Smooth muscle cell (in vitro differentiated cells): Measurements from ENCODE around the gene PLCXD3. TPM values are rescaled to one million over a fixed set of nuclear protein-coding genes. Genes with fewer than 3 reads are reported as not detected.

Experiments used
- DNase-seq: peaks from one replicate; lab custom pipeline; 2025; ENCODE audit not compliant: unreplicated experiment; lab: John Stamatoyannopoulos, UW
- H2AFZ ChIP-seq: fragments of 200-600 bp; sonication (generic); 2 replicates; pipeline ENCODE4 v1.6.0; 2016; ENCODE audit warnings: antibody characterized with exemption, low read depth, mild to moderate bottlenecking
- H3F3A ChIP-seq: fragments of 200-600 bp; sonication (generic); 2 replicates; pipeline ENCODE4 v1.6.0; 2017; ENCODE audit warnings: antibody characterized with exemption, low read depth
- H3K27ac ChIP-seq: fragments of 200-600 bp; sonication (generic); 2 replicates; pipeline ENCODE4 v1.5.1; 2016; ENCODE audit warnings: low read depth, mild to moderate bottlenecking
- H3K27me3 ChIP-seq: fragments of 200-600 bp; sonication (generic); 2 replicates; pipeline ENCODE4 v1.6.1; 2016; ENCODE audit warnings: low read depth, mild to moderate bottlenecking
- H3K36me3 ChIP-seq: fragments of 200-600 bp; sonication (generic); 2 replicates; pipeline ENCODE4 v1.5.1; 2016; ENCODE audit warnings: low read depth
- H3K4me1 ChIP-seq: fragments of 200-600 bp; sonication (generic); 2 replicates; pipeline ENCODE4 v1.5.1; 2016; ENCODE audit warnings: low read depth
- H3K4me2 ChIP-seq: fragments of 200-600 bp; sonication (generic); 2 replicates; pipeline ENCODE4 v1.6.0; 2016; ENCODE audit warnings: mild to moderate bottlenecking
- H3K4me3 ChIP-seq: fragments of 200-600 bp; sonication (generic); 2 replicates; pipeline ENCODE4 v1.5.1; 2016; ENCODE audit warnings: mild to moderate bottlenecking
- H3K79me2 ChIP-seq: fragments of 200-600 bp; sonication (generic); 2 replicates; pipeline ENCODE4 v1.6.0; 2016; ENCODE audit warnings: low read depth, mild to moderate bottlenecking
- H3K9ac ChIP-seq: fragments of 200-600 bp; sonication (generic); 2 replicates; pipeline ENCODE4 v1.6.0; 2016; ENCODE audit warnings: low read depth
- H3K9me3 ChIP-seq: fragments of 200-600 bp; sonication (generic); replicated peaks from 2 replicates; pipeline ENCODE4 v1.5.1; 2016; ENCODE audit warnings: low read depth
- H4K20me1 ChIP-seq: fragments of 200-600 bp; sonication (generic); 2 replicates; pipeline ENCODE4 v1.6.0; 2016; ENCODE audit warnings: low read depth
- WGBS: methylation state at CpG from one replicate; pipeline ENCODE4 v1.1.7; 2016; ENCODE audit warnings: low lambda C conversion rate; 5-methylcytosine and 5-hydroxymethylcytosine counted together
- polyA plus RNA-seq: library from polyadenylated mRNA; unstranded; fragments of >200 nt; fragmentation: Nextera tagmentation; extraction: Ambion mirVana; gene quantifications from 2 replicates; pipeline ENCODE4 v1.2.1, GENCODE V29; 2016
- total RNA-seq: library from RNA; depleted of rRNA; stranded (reverse); fragments of >200 nt; gene quantifications from 2 replicates; pipeline ENCODE4 v1.2.3, GENCODE V29; 2014
- TF ChIP-seq, protein P1 (sequence below): fragments of 200-600 bp; sonication (generic); IDR thresholded peaks from 2 replicates; pipeline ENCODE4 v1.5.1; 2017; ENCODE audit warnings: borderline replicate concordance, mild to moderate bottlenecking, antibody characterized with exemption; ENCODE audit not compliant: insufficient read depth, poor library complexity, severe bottlenecking

Gene PLCXD3
- total and polyA plus RNA-seq, 2 experiments from 2014 or later, result 0.09 TPM; not detected in 1

DNA sequence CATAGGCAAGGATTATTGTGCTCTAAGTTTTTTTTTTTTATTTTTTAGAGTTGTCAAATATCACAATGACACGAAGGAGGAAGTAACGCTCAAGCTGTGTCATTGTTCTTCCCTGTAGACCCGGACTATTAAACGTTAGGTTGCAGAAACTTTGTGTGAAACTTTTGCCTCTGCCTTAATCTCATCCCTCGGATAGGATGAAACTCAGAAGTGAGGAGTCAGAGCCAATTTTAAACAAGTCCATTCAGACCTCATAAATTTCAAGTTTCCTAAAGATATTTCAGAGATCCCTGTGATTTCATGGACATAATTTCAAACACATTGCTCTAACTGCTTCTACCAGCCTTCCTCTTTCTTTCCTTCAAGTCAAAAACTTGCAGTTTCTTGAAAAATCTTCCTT lies 198.3 kb downstream of the PLCXD3 start:
- Histone ChIP-seq H3F3A (no peaks in the 10 kb centered on the region), H2AFZ (no peak overlapping the region), H4K20me1 (no peaks in the 10 kb centered on the region), H3K27me3 (no peaks in the 10 kb centered on the region), H3K4me1 (no peaks in the 10 kb centered on the region), H3K9ac (no peak overlapping the region), H3K27ac (no peak overlapping the region), H3K79me2 (no peaks in the 10 kb centered on the region), H3K4me3 (no peak overlapping the region), H3K4me2 (no peak overlapping the region), H3K9me3 (no peaks in the 10 kb centered on the region), H3K36me3 (no peaks in the 10 kb centered on the region)
- DNase-seq, result no peak
- WGBS, result 78% methylated on average over 5 of the region's 5 CpGs
- TF ChIP-seq, protein P1, sequence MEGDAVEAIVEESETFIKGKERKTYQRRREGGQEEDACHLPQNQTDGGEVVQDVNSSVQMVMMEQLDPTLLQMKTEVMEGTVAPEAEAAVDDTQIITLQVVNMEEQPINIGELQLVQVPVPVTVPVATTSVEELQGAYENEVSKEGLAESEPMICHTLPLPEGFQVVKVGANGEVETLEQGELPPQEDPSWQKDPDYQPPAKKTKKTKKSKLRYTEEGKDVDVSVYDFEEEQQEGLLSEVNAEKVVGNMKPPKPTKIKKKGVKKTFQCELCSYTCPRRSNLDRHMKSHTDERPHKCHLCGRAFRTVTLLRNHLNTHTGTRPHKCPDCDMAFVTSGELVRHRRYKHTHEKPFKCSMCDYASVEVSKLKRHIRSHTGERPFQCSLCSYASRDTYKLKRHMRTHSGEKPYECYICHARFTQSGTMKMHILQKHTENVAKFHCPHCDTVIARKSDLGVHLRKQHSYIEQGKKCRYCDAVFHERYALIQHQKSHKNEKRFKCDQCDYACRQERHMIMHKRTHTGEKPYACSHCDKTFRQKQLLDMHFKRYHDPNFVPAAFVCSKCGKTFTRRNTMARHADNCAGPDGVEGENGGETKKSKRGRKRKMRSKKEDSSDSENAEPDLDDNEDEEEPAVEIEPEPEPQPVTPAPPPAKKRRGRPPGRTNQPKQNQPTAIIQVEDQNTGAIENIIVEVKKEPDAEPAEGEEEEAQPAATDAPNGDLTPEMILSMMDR, result no peak

DNA sequence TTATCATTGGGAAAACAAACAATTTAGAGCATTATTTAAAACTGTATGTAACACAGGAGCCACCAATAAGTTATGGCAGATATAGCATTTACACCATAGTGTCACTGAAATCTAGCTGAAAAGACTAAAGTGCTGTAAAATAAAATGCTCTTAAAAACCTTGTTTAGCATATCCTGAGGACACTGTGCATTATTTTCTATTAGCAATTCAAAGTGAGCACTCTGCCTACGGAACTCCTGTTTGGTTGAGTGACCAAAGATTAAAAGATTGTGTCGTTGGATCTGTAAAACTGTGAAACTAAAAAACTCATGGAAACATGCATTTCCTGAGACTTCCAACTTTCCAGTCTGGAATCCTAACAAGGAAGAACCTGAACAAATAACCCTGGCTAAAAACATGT lies 201.1 kb downstream of the PLCXD3 start:
- Histone ChIP-seq H3K27me3 (no peaks in the 10 kb centered on the region), H3K4me1 (no peaks in the 10 kb centered on the region), H2AFZ (no peak overlapping the region), H3K4me2 (no peak overlapping the region), H4K20me1 (no peaks in the 10 kb centered on the region), H3K9ac (no peak overlapping the region), H3F3A (no peaks in the 10 kb centered on the region), H3K36me3 (no peaks in the 10 kb centered on the region), H3K79me2 (no peaks in the 10 kb centered on the region), H3K9me3 (no peaks in the 10 kb centered on the region), H3K27ac (no peak overlapping the region), H3K4me3 (no peak overlapping the region)
- DNase-seq, result no peak
- 77% methylated on average over 2 of the region's 2 CpGs for WGBS
- TF ChIP-seq, protein P1, result no peak

DNA sequence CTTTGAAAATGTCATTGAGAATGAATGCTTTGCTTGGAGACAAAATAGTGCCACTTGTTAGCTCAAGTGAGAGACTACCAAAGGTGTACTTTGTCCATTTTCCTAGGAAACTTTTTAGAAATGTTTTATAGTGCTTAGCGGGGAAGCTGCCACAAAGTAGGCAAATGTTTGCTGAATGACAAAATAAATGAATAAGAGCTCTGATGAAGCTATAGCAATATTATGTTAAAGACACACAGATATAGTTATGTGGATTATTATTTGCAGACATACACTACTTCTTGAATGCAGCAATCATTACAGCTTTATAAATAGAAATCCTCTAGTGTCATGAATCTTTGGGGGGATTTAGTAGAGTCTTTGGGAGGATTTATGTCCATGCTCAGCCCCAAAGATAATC lies 204.4 kb downstream of the PLCXD3 start:
- 89% methylated on average over 1 of the region's 1 CpG for WGBS
- H2AFZ ChIP-seq, result no peak overlapping the region
- no peak overlapping the region for H3K27ac ChIP-seq
- H3K4me2 ChIP-seq, result no peak overlapping the region
- no peak for DNase-seq
- no peaks in the 10 kb centered on the region for H3F3A ChIP-seq
- no peaks in the 10 kb centered on the region for H3K27me3 ChIP-seq
- no peaks in the 10 kb centered on the region for H3K36me3 ChIP-seq
- no peaks in the 10 kb centered on the region for H4K20me1 ChIP-seq
- no peaks in the 10 kb centered on the region for H3K79me2 ChIP-seq
- TF ChIP-seq, protein P1, result no peak
- no peaks in the 10 kb centered on the region for H3K4me1 ChIP-seq
- H3K9me3 ChIP-seq, result no peaks in the 10 kb centered on the region
- H3K4me3 ChIP-seq, result no peak overlapping the region
- H3K9ac ChIP-seq, result no peak overlapping the region

DNA sequence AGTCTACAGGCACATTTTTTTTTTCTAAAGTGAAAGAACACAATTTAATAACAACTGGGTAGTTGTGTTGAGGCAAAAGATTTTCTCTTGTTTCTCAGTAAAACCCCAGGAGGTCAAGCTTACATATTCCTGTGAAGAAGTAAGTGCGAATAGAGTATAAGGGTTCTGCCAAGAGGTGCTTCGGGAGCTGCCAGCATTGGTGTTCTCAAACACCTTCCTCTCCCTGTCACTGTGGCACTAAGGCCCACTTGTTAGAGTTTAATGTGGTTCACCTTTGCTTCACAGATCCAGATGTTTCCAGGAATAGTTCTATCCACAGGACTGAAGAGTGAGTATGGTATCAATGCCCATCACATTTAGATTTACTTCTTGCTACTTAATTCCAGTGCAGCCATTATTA lies 205.3 kb downstream of the PLCXD3 start:
- Histone ChIP-seq H3K4me2 (no peak overlapping the region), H3K9me3 (no peaks in the 10 kb centered on the region), H3K79me2 (no peaks in the 10 kb centered on the region), H3K4me1 (no peaks in the 10 kb centered on the region), H3K27ac (no peak overlapping the region), H3K4me3 (no peak overlapping the region), H2AFZ (no peak overlapping the region), H4K20me1 (no peaks in the 10 kb centered on the region), H3K36me3 (no peaks in the 10 kb centered on the region), H3K9ac (no peak overlapping the region), H3K27me3 (no peaks in the 10 kb centered on the region), H3F3A (no peaks in the 10 kb centered on the region)
- WGBS, result 98% methylated on average over 2 of the region's 2 CpGs
- DNase-seq, result no peak
- TF ChIP-seq, protein P1, result no peak
